Colonic mucosa (tissue), 4 donors: Measurements from ENCODE around the gene MTSS2. TPM values are rescaled to one million over a fixed set of nuclear protein-coding genes. Genes with fewer than 3 reads are reported as not detected.

ENCODE experiments used
- DNase-seq: peaks from one replicate; pipeline ENCODE4 v3.0.0-alpha.2; 2020
- H3K27ac ChIP-seq: fragments of 200-600 bp; one replicate; pipeline ENCODE4 v1.8.0; 2021
- H3K27me3 ChIP-seq: fragments of 200-600 bp; one replicate; pipeline ENCODE4 v1.8.0; 2021
- H3K36me3 ChIP-seq: fragments of 200-600 bp; one replicate; pipeline ENCODE4 v1.8.0; 2021
- H3K4me1 ChIP-seq: fragments of 200-600 bp; one replicate; pipeline ENCODE4 v1.8.0; 2021; ENCODE audit warnings: mild to moderate bottlenecking
- H3K4me3 ChIP-seq: fragments of 200-600 bp; one replicate; pipeline ENCODE4 v1.8.0; 2021
- H3K9ac ChIP-seq, 2 donors: one replicate each; pipeline ENCODE4 v1.7.0; 2013; ENCODE audit warnings: control low read depth in 2 of 2, low read depth in 2 of 2, low read length in 2 of 2
- H3K9me3 ChIP-seq: fragments of 200-600 bp; one replicate; pipeline ENCODE4 v1.8.0; 2021
- CTCF ChIP-seq: fragments of 200-600 bp; IDR thresholded peaks from one replicate; pipeline ENCODE4 v1.8.0; 2022; ENCODE audit warnings: antibody characterized with exemption, mild to moderate bottlenecking
- intact Hi-C: fragments of 100-400 bp; cut with DNase I; formaldehyde crosslinking; loops from one replicate; pipeline ENCODE4 v1.14.1; 2022
- total RNA-seq, 2 donors: library from RNA; stranded (reverse); fragmentation: NEBNext Ultra II Directional in 1 of 2; extraction: Animal tissue kit (Norgen Biotek cat#: 25700) in 1 of 2; gene quantifications; one replicate each; pipeline ENCODE4 v1.2.1, GENCODE V29; 2021
- donor health status: healthy.
- donor health status: DM: no; HTN: no; CAD: no.
- donor health status: DM: no; HTN: no; CAD: no.

MTSS2 gene
- total RNA-seq, 2 donors from 2014 or later: 15.5 to 25.3 TPM

GRCh38 chr16:70660672-70661350 is 25.0 kb downstream of the MTSS2 start:
- Histone ChIP-seq H3K4me1 (no peaks in the 10 kb centered on the region), H3K27me3 (no peaks in the 10 kb centered on the region), H3K27ac (no peak overlapping the region), H3K36me3 (no peaks in the 10 kb centered on the region), H3K9ac (no peak overlapping the region), H3K4me3 (no peak overlapping the region), H3K9me3 (no peaks in the 10 kb centered on the region)
- DNase-seq: no peak
- intact Hi-C loops: no loop called here
- no peak for TF ChIP-seq CTCF

GRCh38 chr16:70659953-70660671 is 25.7 kb downstream of the MTSS2 start:
- no peak for TF ChIP-seq CTCF
- Histone ChIP-seq H3K9ac (peak overlapping the region in 1 of 2 donors; percentile 12), H3K4me1 (no peaks in the 10 kb centered on the region), H3K4me3 (no peak overlapping the region), H3K9me3 (no peaks in the 10 kb centered on the region), H3K36me3 (no peaks in the 10 kb centered on the region), H3K27me3 (no peaks in the 10 kb centered on the region), H3K27ac (no peak overlapping the region)
- no peak for DNase-seq
- intact Hi-C loops: no loop called here

- H3K9ac ChIP-seq: no peak overlapping the region
- DNase-seq: no peak
- H3K27ac ChIP-seq: no peak overlapping the region
- H3K4me1 ChIP-seq: no peaks in the 10 kb centered on the region
- H3K4me3 ChIP-seq: no peak overlapping the region
- no peaks in the 10 kb centered on the region for H3K36me3 ChIP-seq
- H3K9me3 ChIP-seq: no peaks in the 10 kb centered on the region
- no peak for TF ChIP-seq CTCF
- intact Hi-C loops: no loop called here
- no peaks in the 10 kb centered on the region for H3K27me3 ChIP-seq
These were observed 26.3 kb downstream of the MTSS2 start for GRCh38 chr16:70659546-70659945.

GRCh38 chr16:70658921-70659320 is 26.9 kb downstream of the MTSS2 start:
- H3K36me3 ChIP-seq: no peaks in the 10 kb centered on the region
- no peak for TF ChIP-seq CTCF
- DNase-seq: no peak
- no peaks in the 10 kb centered on the region for H3K9me3 ChIP-seq
- no peak overlapping the region for H3K9ac ChIP-seq
- no peak overlapping the region for H3K4me3 ChIP-seq
- peaks cover 3% of the 10 kb centered on the region for H3K4me1 ChIP-seq
- no peak overlapping the region for H3K27ac ChIP-seq
- intact Hi-C loops: no loop called here
- no peaks in the 10 kb centered on the region for H3K27me3 ChIP-seq

GRCh38 chr16:70657956-70658355 is 27.9 kb downstream of the MTSS2 start:
- TF ChIP-seq CTCF: no peak
- no peaks in the 10 kb centered on the region for H3K36me3 ChIP-seq
- H3K9ac ChIP-seq: no peak overlapping the region
- H3K4me1 ChIP-seq: peaks cover 3% of the 10 kb centered on the region
- H3K27ac ChIP-seq: no peak overlapping the region
- intact Hi-C loops: no loop called here
- H3K9me3 ChIP-seq: no peaks in the 10 kb centered on the region
- DNase-seq: no peak
- H3K4me3 ChIP-seq: no peak overlapping the region
- no peaks in the 10 kb centered on the region for H3K27me3 ChIP-seq
